Mesothelial cell of epicardium (in vitro differentiated cells): ENCODE results near the gene CALN1. TPM values are rescaled to one million over a fixed set of nuclear protein-coding genes. Genes with fewer than 3 reads are reported as not detected.

Source experiments
- DNase-seq, 2 experiments: peaks; one replicate each; pipeline ENCODE4 v3.0.0; 2021; ENCODE audit warnings: low spot score in 2 of 2; ENCODE audit not compliant: unreplicated experiment in 2 of 2
- H3K27ac Mint-ChIP-seq: 2 replicates; pipeline ENCODE4 v1.8.0; 2021; ENCODE audit warnings: mixed read lengths
- H3K27me3 Mint-ChIP-seq: 2 replicates; pipeline ENCODE4 v1.8.0; 2021; ENCODE audit warnings: low read depth, mixed read lengths
- H3K36me3 Mint-ChIP-seq: 2 replicates; pipeline ENCODE4 v1.8.0; 2021; ENCODE audit warnings: mixed read lengths
- H3K4me1 Mint-ChIP-seq: 2 replicates; pipeline ENCODE4 v1.8.0; 2021; ENCODE audit warnings: mixed read lengths
- H3K4me3 Mint-ChIP-seq: 2 replicates; pipeline ENCODE4 v1.8.0; 2021; ENCODE audit warnings: mild to moderate bottlenecking, moderate library complexity, mixed read lengths
- H3K9me3 Mint-ChIP-seq: 2 replicates; pipeline ENCODE4 v1.8.0; 2021; ENCODE audit warnings: mixed read lengths
- CTCF ChIP-seq: fragments of 200-600 bp; sonication (generic); IDR thresholded peaks from one replicate; pipeline ENCODE4 v1.5.0; 2021; ENCODE audit warnings: antibody characterized with exemption; ENCODE audit not compliant: unreplicated experiment
- total RNA-seq: library from RNA; stranded (reverse); gene quantifications from 3 replicates; pipeline ENCODE4 v1.2.1, GENCODE V29; 2021

Gene CALN1
- total RNA-seq, 1 donor from 2014 or later, result 1.1 TPM

GRCh38 chr7:71753236-71753635, 658.9 kb downstream of the CALN1 start:
- Mint-ChIP-seq H3K27ac (no peak overlapping the region), H3K27me3 (peaks cover 59% of the 10 kb centered on the region), H3K9me3 (peaks cover 29% of the 10 kb centered on the region), H3K4me1 (peaks cover 1% of the 10 kb centered on the region), H3K4me3 (no peak overlapping the region), H3K36me3 (no peaks in the 10 kb centered on the region)
- TF ChIP-seq CTCF, result no peak
- no peak for DNase-seq

DNA sequence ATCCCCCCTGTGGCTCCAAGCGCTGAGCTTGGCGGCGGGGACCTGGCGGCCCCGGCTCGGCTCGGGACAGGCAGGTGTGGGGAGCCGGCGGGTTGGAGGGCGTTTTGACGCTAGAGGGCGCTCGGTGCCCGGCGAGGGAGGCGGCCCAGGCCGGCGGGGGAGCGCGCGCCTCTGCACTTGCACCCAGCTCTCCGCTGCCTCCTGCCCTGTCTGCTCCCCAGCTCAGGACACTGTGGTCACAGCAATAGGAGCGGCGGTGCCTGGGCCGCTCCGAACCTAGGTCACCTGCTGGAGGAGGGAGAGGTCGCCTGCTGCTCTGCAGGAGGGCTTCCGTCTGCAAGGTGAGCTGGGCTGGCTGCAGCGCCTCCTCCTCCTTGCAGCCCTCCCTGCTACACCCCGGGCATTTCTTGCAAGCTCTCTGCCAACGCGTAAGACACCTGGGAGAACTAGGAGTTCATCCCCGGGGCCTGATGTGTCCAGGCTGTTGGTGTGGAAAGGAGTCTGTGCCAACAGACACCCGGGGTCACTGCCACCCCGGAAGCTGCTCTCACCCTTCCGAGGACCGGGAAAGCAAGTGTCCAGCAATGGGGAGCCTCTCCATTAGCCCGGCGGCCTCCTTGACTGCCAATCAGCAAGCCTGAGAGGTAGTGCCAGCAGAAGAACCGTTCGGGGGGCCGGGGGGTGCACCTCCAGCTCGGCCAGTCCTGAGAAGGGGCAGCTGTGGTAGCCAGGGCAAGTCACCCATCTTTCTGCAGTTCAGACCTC, 659.8 kb downstream of the CALN1 start:
- Mint-ChIP-seq H3K4me1 (peaks cover 1% of the 10 kb centered on the region), H3K9me3 (peaks cover 24% of the 10 kb centered on the region), H3K4me3 (no peak overlapping the region), H3K36me3 (no peaks in the 10 kb centered on the region), H3K27me3 (peaks cover 62% of the 10 kb centered on the region), H3K27ac (no peak overlapping the region)
- peak; percentile 60 to 85 for DNase-seq
- peak; percentile 68 for TF ChIP-seq CTCF

- no peaks in the 10 kb centered on the region for H3K36me3 Mint-ChIP-seq
Measured at GRCh38 chr7:71750290-71750689, 661.8 kb downstream of the CALN1 start.

DNA sequence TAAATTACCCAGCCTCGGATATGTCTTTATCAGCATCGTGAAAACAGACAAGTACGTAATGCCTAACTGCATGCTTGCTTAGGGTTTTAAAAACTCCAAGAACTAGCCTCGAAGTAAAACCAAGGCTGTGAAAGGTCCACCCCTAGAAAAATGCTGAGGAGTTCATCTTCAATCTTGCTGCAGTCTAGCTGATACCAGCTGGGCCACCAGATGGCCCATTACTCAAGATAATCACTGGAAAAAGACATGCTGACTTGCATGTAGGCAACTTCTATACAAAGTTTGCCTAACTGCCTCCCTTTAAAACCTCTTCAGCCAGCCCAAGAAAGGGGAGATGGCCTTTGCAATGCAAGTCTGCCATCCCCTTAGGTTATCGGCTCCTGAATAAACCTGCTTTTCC, 666.1 kb downstream of the CALN1 start:
- Mint-ChIP-seq H3K36me3 (no peaks in the 10 kb centered on the region), H3K4me3 (no peak overlapping the region), H3K4me1 (peaks cover 2% of the 10 kb centered on the region), H3K9me3 (peaks cover 17% of the 10 kb centered on the region), H3K27ac (no peak overlapping the region), H3K27me3 (peaks cover 26% of the 10 kb centered on the region)
- no peak for TF ChIP-seq CTCF
- DNase-seq, result no peak

More at GRCh38 chr7:71750290-71750689, 661.8 kb downstream of the CALN1 start:
- Mint-ChIP-seq H3K9me3 (peaks cover 14% of the 10 kb centered on the region), H3K27me3 (peaks cover 59% of the 10 kb centered on the region), H3K4me3 (no peak overlapping the region), H3K4me1 (peaks cover 1% of the 10 kb centered on the region), H3K27ac (no peak overlapping the region)
- TF ChIP-seq CTCF, result no peak
- DNase-seq, result no peak

DNA sequence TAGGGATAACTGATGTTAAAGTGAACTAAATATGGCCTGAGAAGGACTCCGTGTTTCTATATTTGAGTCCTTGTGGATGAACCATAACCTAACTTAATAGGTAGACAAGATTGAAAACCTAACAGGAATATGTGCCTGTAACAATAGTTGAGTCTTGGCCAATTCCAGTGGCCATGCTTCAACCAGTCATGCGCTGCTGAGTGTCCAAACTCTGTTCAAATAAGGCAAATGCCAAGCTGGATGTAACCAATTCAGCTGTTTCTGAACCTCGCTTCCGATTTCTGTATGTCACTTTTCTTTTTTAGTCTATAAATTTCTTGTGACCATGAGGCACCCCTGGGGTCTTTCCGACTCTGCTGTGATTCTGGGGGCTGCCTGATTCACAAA, 672.0 kb downstream of the CALN1 start:
- H3K36me3 Mint-ChIP-seq, result no peaks in the 10 kb centered on the region
- peaks cover 2% of the 10 kb centered on the region for H3K4me1 Mint-ChIP-seq
- TF ChIP-seq CTCF, result no peak
- H3K27ac Mint-ChIP-seq, result no peak overlapping the region
- DNase-seq, result no peak
- peaks cover 6% of the 10 kb centered on the region for H3K9me3 Mint-ChIP-seq
- no peak overlapping the region for H3K4me3 Mint-ChIP-seq
- peaks cover 8% of the 10 kb centered on the region for H3K27me3 Mint-ChIP-seq
